T-cell (primary cell): ENCODE results near the gene HOMER2. TPM values are rescaled to one million over a fixed set of nuclear protein-coding genes. Genes with fewer than 3 reads are reported as not detected.
"Not testable (repeated sequence)": the region's sequence is repeated elsewhere in the genome, so short reads cannot be mapped to it uniquely, and the experiment has no call there.

Experiments used
- ATAC-seq, 4 experiments: fragments of 200-7000 bp in 3 of 4; fragments of 150-1000 bp in 1 of 4; cut with Tn5 transposase; replicated peaks in 1 of 4; 1 replicate in 3 of 4; 2 replicates in 1 of 4; pipeline ENCODE4 v1.10.0; 2021; ENCODE audit warnings: moderate library complexity in 3 of 4, mild to moderate bottlenecking in 2 of 4, moderate number of reproducible peaks in 1 of 4
- CTCF ChIA-PET, 2 donors: fragments of 300-600 bp; sonication (Branson Sonifier 250); formaldehyde crosslinking; loops; one replicate each; lab custom pipeline; 2022; ENCODE audit warnings: antibody characterized with exemption in 2 of 2; lab: Charles Lee
- POLR2A ChIA-PET, 2 donors: fragments of 300-600 bp; sonication (Branson Sonifier 250); formaldehyde crosslinking; loops; one replicate each; lab custom pipeline; 2022; ENCODE audit warnings: antibody characterized with exemption in 2 of 2; lab: Charles Lee
- DNase-seq, 35 experiments: peaks; one replicate each; pipeline versions ENCODE4 v3.0.0 to v3.0.0-alpha.2; 2013 to 2023
- H3K27ac ChIP-seq: one replicate; pipeline ENCODE4 v1.5.1; 2013; ENCODE audit warnings: low read length
- H3K27me3 ChIP-seq, 2 experiments: replicated peaks in 1 of 2; 1 replicate in 1 of 2; 2 replicates in 1 of 2; pipeline versions ENCODE4 v1.6.1 to v1.7.0; 2013; ENCODE audit warnings: low read length in 1 of 2, mixed read lengths in 1 of 2; ENCODE audit not compliant: control insufficient read depth in 2 of 2, insufficient read depth in 2 of 2; ENCODE audit errors: extremely low read depth in 1 of 2
- H3K36me3 ChIP-seq, 2 donors: 1 replicate in 1 of 2; 2 replicates in 1 of 2; pipeline versions ENCODE4 v1.6.1 to v1.7.0; 2013; ENCODE audit warnings: low read length in 1 of 2; ENCODE audit not compliant: control insufficient read depth in 2 of 2, insufficient read depth in 1 of 2; ENCODE audit errors: extremely low read depth in 1 of 2
- H3K4me1 ChIP-seq, 2 experiments: 1 replicate in 1 of 2; 2 replicates in 1 of 2; pipeline versions ENCODE4 v1.6.1 to v1.7.0; 2013; ENCODE audit warnings: low read length in 2 of 2, mixed read lengths in 1 of 2; ENCODE audit not compliant: insufficient read depth in 2 of 2, control insufficient read depth in 1 of 2; ENCODE audit errors: extremely low read depth in 1 of 2
- H3K4me3 ChIP-seq, 2 donors: 1 replicate in 1 of 2; 2 replicates in 1 of 2; pipeline versions ENCODE4 v1.5.1 to v1.7.0; 2013; ENCODE audit warnings: mild to moderate bottlenecking in 2 of 2, low read length in 1 of 2, moderate library complexity in 1 of 2; ENCODE audit not compliant: control insufficient read depth in 1 of 2; ENCODE audit errors: extremely low read depth in 1 of 2
- H3K9me3 ChIP-seq: 2 replicates; pipeline ENCODE4 v1.7.0; 2013
- H3K27ac Mint-ChIP-seq, 2 donors: one replicate each; pipeline ENCODE4 v1.8.0; 2020 to 2021; ENCODE audit warnings: mild to moderate bottlenecking in 2 of 2, mixed read lengths in 2 of 2
- H3K27me3 Mint-ChIP-seq, 2 donors: one replicate each; pipeline ENCODE4 v1.8.0; 2021 to 2022; ENCODE audit warnings: mixed read lengths in 2 of 2
- H3K36me3 Mint-ChIP-seq: one replicate; pipeline ENCODE4 v1.8.0; 2021; ENCODE audit warnings: mixed read lengths
- H3K4me1 Mint-ChIP-seq, 3 donors: one replicate each; pipeline ENCODE4 v1.8.0; 2020 to 2022; ENCODE audit warnings: mixed read lengths in 3 of 3, mild to moderate bottlenecking in 1 of 3
- H3K4me3 Mint-ChIP-seq, 3 donors: one replicate each; pipeline ENCODE4 v1.8.0; 2020 to 2022; ENCODE audit warnings: mild to moderate bottlenecking in 3 of 3, mixed read lengths in 3 of 3, moderate library complexity in 3 of 3
- H3K9me3 Mint-ChIP-seq, 3 donors: one replicate each; pipeline ENCODE4 v1.8.0; 2020 to 2022; ENCODE audit warnings: mixed read lengths in 3 of 3
- WGBS: methylation state at CpG from one replicate; pipeline ENCODE4 v1.1.5; 2013; ENCODE audit warnings: missing lambda C conversion rate; ENCODE audit not compliant: insufficient coverage; 5-methylcytosine and 5-hydroxymethylcytosine counted together
- total RNA-seq, 35 experiments: library from RNA in 6 of 35; stranded (reverse) in 6 of 35; fragments of 120-200 nt in 1 of 35; gene quantifications; one replicate each; pipeline versions ENCODE4 v1.2.1 to v1.2.4 and lab custom pipeline; 2013 to 2026

Gene HOMER2
- total RNA-seq, 5 donors from 2014 or later (not counting 1 experiment from before 2014, with no cell fraction given): 2.7 to 9.1 (median 7.3) TPM

- WGBS: 83% methylated on average over 16 of the region's 18 CpGs
- Histone ChIP-seq H3K27ac (no peak overlapping the region), H3K9me3 (no peaks in the 10 kb centered on the region), H3K4me3 (no peak overlapping the region), H3K27me3 (no peaks in the 10 kb centered on the region), H3K36me3 (peaks cover 10 to 82% of the 10 kb centered on the region in 2 donors), H3K4me1 (no peaks in the 10 kb centered on the region)
- Mint-ChIP-seq H3K4me1 (peaks cover 19 to 31% (median 24%) of the 10 kb centered on the region in 3 donors), H3K27me3 (no peaks in the 10 kb centered on the region), H3K9me3 (no peaks in the 10 kb centered on the region), H3K4me3 (no peak overlapping the region), H3K36me3 (peaks cover 72% of the 10 kb centered on the region), H3K27ac (no peak overlapping the region)
- ATAC-seq (no peak), DNase-seq (no peak)
- POLR2A ChIA-PET: interaction anchor here in 1 of 2 donors (0.5 kb wide), 1 partner anchor 64 kb away, joined by 6 read pairs; no protein-coding TSS in a partner anchor
- CTCF ChIA-PET: no interaction called here
Observed at GRCh38 chr15:82830427-82831173, 121.9 kb downstream of the HOMER2 start.

- no peak overlapping the region for H3K27ac ChIP-seq
- Mint-ChIP-seq H3K27ac (no peak overlapping the region), H3K4me1 (peaks cover 19 to 31% (median 24%) of the 10 kb centered on the region in 3 donors), H3K4me3 (no peak overlapping the region), H3K27me3 (no peaks in the 10 kb centered on the region), H3K9me3 (no peaks in the 10 kb centered on the region), H3K36me3 (peaks cover 61% of the 10 kb centered on the region)
- H3K4me3 ChIP-seq: no peak overlapping the region
- POLR2A ChIA-PET: no interaction called here
- CTCF ChIA-PET: interaction anchor here in 1 of 2 donors (0.7 kb wide), 1 partner anchor 340 kb away, joined by 4 read pairs; no protein-coding TSS in a partner anchor
- no peaks in the 10 kb centered on the region for H3K4me1 ChIP-seq
- H3K27me3 ChIP-seq: no peaks in the 10 kb centered on the region
- ATAC-seq (peak in 1 of 4 experiments; percentile 6), DNase-seq (no peak)
- H3K36me3 ChIP-seq: peaks cover 10 to 85% of the 10 kb centered on the region in 2 donors
- 100% methylated on average over 3 of the region's 4 CpGs for whole genome bisulfite sequencing
- H3K9me3 ChIP-seq: no peaks in the 10 kb centered on the region
Observed at GRCh38 chr15:82829234-82829633, 123.3 kb downstream of the HOMER2 start.

- no peak overlapping the region for H3K27ac ChIP-seq
- H3K36me3 ChIP-seq: peaks cover 5 to 83% of the 10 kb centered on the region in 2 donors
- peaks cover 19 to 28% (median 21%) of the 10 kb centered on the region in 3 donors for H3K4me1 Mint-ChIP-seq
- no peaks in the 10 kb centered on the region for H3K4me1 ChIP-seq
- ATAC-seq: peak in 1 of 4 experiments; percentile 2
- H3K27me3 ChIP-seq: no peaks in the 10 kb centered on the region
- peaks cover 55% of the 10 kb centered on the region for H3K36me3 Mint-ChIP-seq
- no peak overlapping the region for H3K27ac Mint-ChIP-seq
- ChIA-PET POLR2A (interaction anchor here in 1 of 2 donors (1.6 kb wide), 1 partner anchor 10 kb away, joined by 4 read pairs; no protein-coding TSS in a partner anchor), CTCF (no interaction called here)
- no peaks in the 10 kb centered on the region for H3K9me3 Mint-ChIP-seq
- no peak overlapping the region for H3K4me3 Mint-ChIP-seq
- no CpG with 5 or more reads among the region's 1 CpG for WGBS
- H3K9me3 ChIP-seq: no peaks in the 10 kb centered on the region
- H3K4me3 ChIP-seq: no peak overlapping the region
- H3K27me3 Mint-ChIP-seq: no peaks in the 10 kb centered on the region
- no peak for DNase-seq
Observed at GRCh38 chr15:82828075-82828474, 124.4 kb downstream of the HOMER2 start.

DNA sequence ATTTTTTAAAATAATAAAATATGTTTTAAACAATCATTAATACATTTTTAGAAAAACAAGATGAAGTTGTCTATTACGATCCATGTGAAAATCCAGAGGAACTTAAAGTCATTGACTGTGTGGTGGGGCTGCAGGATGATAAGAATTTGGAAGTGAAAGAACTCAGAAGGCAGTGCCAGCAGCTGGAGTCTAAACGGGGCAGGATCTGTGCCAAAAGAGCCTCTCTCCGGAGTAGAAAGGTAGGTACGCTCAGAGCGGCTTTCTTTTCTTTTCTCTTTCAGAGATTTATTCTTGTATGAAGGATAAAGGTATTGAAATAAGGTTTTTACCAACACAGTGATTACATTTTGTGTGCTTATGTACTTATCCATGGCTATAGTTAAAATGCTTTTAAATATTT is 129.5 kb downstream of the HOMER2 start:
- no peak overlapping the region for H3K4me3 ChIP-seq
- H3K9me3 ChIP-seq: no peaks in the 10 kb centered on the region
- ATAC-seq (no peak), DNase-seq (no peak)
- H3K27me3 ChIP-seq: no peaks in the 10 kb centered on the region
- H3K27ac ChIP-seq: no peak overlapping the region
- Mint-ChIP-seq H3K36me3 (peaks cover 48% of the 10 kb centered on the region), H3K4me3 (no peak overlapping the region), H3K27ac (no peak overlapping the region), H3K9me3 (no peaks in the 10 kb centered on the region), H3K27me3 (no peaks in the 10 kb centered on the region), H3K4me1 (peaks cover 8 to 13% (median 8%) of the 10 kb centered on the region in 3 donors)
- no CpG with 5 or more reads among the region's 5 CpGs for WGBS
- no peaks in the 10 kb centered on the region for H3K4me1 ChIP-seq
- H3K36me3 ChIP-seq: peaks cover 6 to 69% of the 10 kb centered on the region in 2 donors
- CTCF ChIA-PET: no interaction called here
- POLR2A ChIA-PET: interaction anchor here (0.9 to 1.7 kb wide), 2 partner anchors 10 to 12 kb away, joined by 3 to 10 read pairs; no protein-coding TSS in a partner anchor

GRCh38 chr15:82821851-82822250 is 130.7 kb downstream of the HOMER2 start:
- H3K9me3 ChIP-seq, H3K9me3 Mint-ChIP-seq, POLR2A ChIA-PET, H3K4me3 Mint-ChIP-seq, H3K27ac Mint-ChIP-seq, H3K27me3 Mint-ChIP-seq, H3K27me3 ChIP-seq, H3K27ac ChIP-seq, CTCF ChIA-PET, DNase-seq, H3K4me3 ChIP-seq, ATAC-seq, H3K4me1 ChIP-seq: not testable (repeated sequence)
- H3K36me3 ChIP-seq: peaks cover 5 to 74% of the 10 kb centered on the region in 2 donors
- H3K36me3 Mint-ChIP-seq: peaks cover 52% of the 10 kb centered on the region
- H3K4me1 Mint-ChIP-seq: peaks cover 12 to 16% (median 12%) of the 10 kb centered on the region in 3 donors

DNA sequence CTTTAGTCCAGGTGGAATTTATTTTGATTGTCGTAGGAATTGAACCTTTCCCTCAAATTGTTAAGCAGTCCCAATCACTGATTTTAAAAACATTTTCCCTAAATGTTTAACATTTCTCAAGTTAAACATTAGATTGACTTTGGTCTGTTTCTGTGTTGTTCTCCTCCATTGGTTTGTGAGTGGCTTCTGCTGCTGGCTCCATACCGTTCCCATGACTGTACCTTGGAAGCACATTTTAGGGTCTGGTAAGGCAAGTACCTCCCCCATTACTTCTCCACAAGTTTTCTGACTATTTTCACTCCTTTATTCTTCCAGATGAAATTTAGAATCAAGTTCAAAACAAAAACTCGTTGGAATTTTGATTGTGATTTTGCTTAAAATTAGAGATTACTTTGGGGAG is 131.1 kb downstream of the HOMER2 start:
- ATAC-seq, CTCF ChIA-PET, H3K27me3 ChIP-seq, H3K27me3 Mint-ChIP-seq, H3K4me1 ChIP-seq, H3K4me3 Mint-ChIP-seq, H3K27ac Mint-ChIP-seq, H3K9me3 Mint-ChIP-seq, POLR2A ChIA-PET, DNase-seq, H3K27ac ChIP-seq, H3K4me3 ChIP-seq, H3K9me3 ChIP-seq: not testable (repeated sequence)
- H3K36me3 ChIP-seq: peaks cover 5 to 76% of the 10 kb centered on the region in 2 donors
- no CpG with 5 or more reads among the region's 3 CpGs for WGBS
- peaks cover 16 to 20% (median 17%) of the 10 kb centered on the region in 3 donors for H3K4me1 Mint-ChIP-seq
- peaks cover 52% of the 10 kb centered on the region for H3K36me3 Mint-ChIP-seq
